ES-I3 (cell line): Measurements from ENCODE around the gene HOMER1.

ENCODE experiments used
- H3K36me3 ChIP-seq: 2 replicates; pipeline ENCODE4 v1.6.1; 2013; ENCODE audit warnings: mild to moderate bottlenecking, low read length, control low read depth, moderate library complexity; ENCODE audit not compliant: insufficient read depth
- H3K4me1 ChIP-seq: 2 replicates; pipeline ENCODE4 v1.6.1; 2013; ENCODE audit warnings: mild to moderate bottlenecking, control low read depth, low read length; ENCODE audit not compliant: insufficient read depth
- H3K9ac ChIP-seq: 2 replicates; pipeline ENCODE4 v1.6.1; 2013; ENCODE audit warnings: low read depth, mild to moderate bottlenecking, low read length, moderate library complexity
- H3K9me3 ChIP-seq: 2 replicates; pipeline ENCODE4 v1.6.1; 2013; ENCODE audit warnings: mild to moderate bottlenecking, low read length, moderate library complexity; ENCODE audit not compliant: control insufficient read depth, insufficient read depth

Gene HOMER1

GRCh38 chr5:79456400-79456799, 57.5 kb downstream of the HOMER1 start:
- no peak overlapping the region for H3K9ac ChIP-seq
- no peaks in the 10 kb centered on the region for H3K36me3 ChIP-seq
- H3K9me3 ChIP-seq = no peaks in the 10 kb centered on the region
- no peaks in the 10 kb centered on the region for H3K4me1 ChIP-seq

GRCh38 chr5:79454043-79454442, 59.9 kb downstream of the HOMER1 start:
- Histone ChIP-seq H3K36me3 (no peaks in the 10 kb centered on the region), H3K9ac (no peak overlapping the region), H3K9me3 (no peaks in the 10 kb centered on the region), H3K4me1 (no peaks in the 10 kb centered on the region)

- Histone ChIP-seq H3K36me3 (no peaks in the 10 kb centered on the region), H3K9ac (no peak overlapping the region), H3K9me3 (no peaks in the 10 kb centered on the region), H3K4me1 (no peaks in the 10 kb centered on the region)
Observed at GRCh38 chr5:79448336-79448735, 65.6 kb downstream of the HOMER1 start.

- H3K9ac ChIP-seq = no peak overlapping the region
- H3K36me3 ChIP-seq = no peaks in the 10 kb centered on the region
- no peaks in the 10 kb centered on the region; the same call in 1 of the 2 replicates for H3K4me1 ChIP-seq
- no peaks in the 10 kb centered on the region for H3K9me3 ChIP-seq
Observed at GRCh38 chr5:79436821-79437220, 77.1 kb downstream of the HOMER1 start.

- Histone ChIP-seq H3K36me3 (no peaks in the 10 kb centered on the region), H3K9me3 (no peaks in the 10 kb centered on the region)
Observed at GRCh38 chr5:79436224-79436623, 77.7 kb downstream of the HOMER1 start.

GRCh38 chr5:79430196-79430595, 83.7 kb downstream of the HOMER1 start:
- no peaks in the 10 kb centered on the region for H3K9me3 ChIP-seq
- H3K36me3 ChIP-seq = no peaks in the 10 kb centered on the region
- H3K9ac ChIP-seq = no peak overlapping the region
- no peaks in the 10 kb centered on the region; the same call in 1 of the 2 replicates for H3K4me1 ChIP-seq

More at GRCh38 chr5:79436224-79436623, 77.7 kb downstream of the HOMER1 start:
- H3K9ac ChIP-seq = no peak overlapping the region
- no peaks in the 10 kb centered on the region; the same call in 1 of the 2 replicates for H3K4me1 ChIP-seq

- Histone ChIP-seq H3K4me1 (no peaks in the 10 kb centered on the region), H3K36me3 (no peaks in the 10 kb centered on the region), H3K9ac (no peak overlapping the region), H3K9me3 (no peaks in the 10 kb centered on the region)
Observed at GRCh38 chr5:79423296-79423695, 90.6 kb downstream of the HOMER1 start.

- H3K9ac ChIP-seq = no peak overlapping the region
- H3K36me3 ChIP-seq = no peaks in the 10 kb centered on the region
- H3K9me3 ChIP-seq = no peaks in the 10 kb centered on the region
- no peaks in the 10 kb centered on the region for H3K4me1 ChIP-seq
Observed at GRCh38 chr5:79420248-79420647, 93.7 kb downstream of the HOMER1 start.

- H3K9me3 ChIP-seq = no peaks in the 10 kb centered on the region
- no peaks in the 10 kb centered on the region for H3K36me3 ChIP-seq
- H3K4me1 ChIP-seq = no peaks in the 10 kb centered on the region
- H3K9ac ChIP-seq = no peak overlapping the region
Observed at GRCh38 chr5:79418276-79418675, 95.7 kb downstream of the HOMER1 start.

GRCh38 chr5:79417495-79417894, 96.4 kb downstream of the HOMER1 start:
- H3K9me3 ChIP-seq = no peaks in the 10 kb centered on the region
- no peaks in the 10 kb centered on the region for H3K36me3 ChIP-seq
- H3K9ac ChIP-seq = no peak overlapping the region
- H3K4me1 ChIP-seq = no peaks in the 10 kb centered on the region

- Histone ChIP-seq H3K4me1 (no peaks in the 10 kb centered on the region), H3K9ac (no peak overlapping the region), H3K36me3 (no peaks in the 10 kb centered on the region), H3K9me3 (no peaks in the 10 kb centered on the region)
Observed at GRCh38 chr5:79416499-79416898, 97.4 kb downstream of the HOMER1 start.

- no peaks in the 10 kb centered on the region for H3K36me3 ChIP-seq
- peaks cover 2% of the 10 kb centered on the region for H3K9me3 ChIP-seq
- H3K9ac ChIP-seq = no peak overlapping the region
- no peaks in the 10 kb centered on the region for H3K4me1 ChIP-seq
Observed at GRCh38 chr5:79413112-79413511, 100.8 kb downstream of the HOMER1 start.

GRCh38 chr5:79408028-79408427, 105.9 kb downstream of the HOMER1 start:
- no peaks in the 10 kb centered on the region for H3K36me3 ChIP-seq
- no peak overlapping the region for H3K9ac ChIP-seq
- no peaks in the 10 kb centered on the region for H3K4me1 ChIP-seq
- peaks cover 7% of the 10 kb centered on the region for H3K9me3 ChIP-seq

GRCh38 chr5:79407591-79407990, 106.3 kb downstream of the HOMER1 start:
- no peaks in the 10 kb centered on the region for H3K4me1 ChIP-seq
- no peak overlapping the region for H3K9ac ChIP-seq
- H3K9me3 ChIP-seq = peaks cover 7% of the 10 kb centered on the region
- H3K36me3 ChIP-seq = no peaks in the 10 kb centered on the region

- no peaks in the 10 kb centered on the region for H3K9me3 ChIP-seq
- H3K36me3 ChIP-seq = no peaks in the 10 kb centered on the region
- H3K9ac ChIP-seq = no peak overlapping the region
- no peaks in the 10 kb centered on the region for H3K4me1 ChIP-seq
Observed at GRCh38 chr5:79401216-79401615, 112.7 kb downstream of the HOMER1 start.

- no peaks in the 10 kb centered on the region for H3K9me3 ChIP-seq
Observed at GRCh38 chr5:79399046-79399445, 114.9 kb downstream of the HOMER1 start.

More at GRCh38 chr5:79399046-79399445, 114.9 kb downstream of the HOMER1 start:
- Histone ChIP-seq H3K9ac (no peak overlapping the region), H3K36me3 (no peaks in the 10 kb centered on the region), H3K4me1 (no peaks in the 10 kb centered on the region)
